GM12878 (cell line): Measurements from ENCODE around the gene TMEM132D. TPM values are rescaled to one million over a fixed set of nuclear protein-coding genes. Genes with fewer than 3 reads are reported as not detected.

Experiments
- ATAC-seq: fragments of 200-7000 bp; cut with Tn5 transposase; 3 replicates; pipeline ENCODE4 v1.9.1; 2020; ENCODE audit warnings: mild to moderate bottlenecking, moderate library complexity
- BruUV-seq: library from RNA; stranded (reverse); fragments of 400-500 nt; replicated peaks from 2 replicates; lab custom pipeline; 2021; lab: Mats Ljungman, UMichigan
- CTCF ChIA-PET: fragments of 300-600 bp; sonication (Branson Sonifier 250); formaldehyde crosslinking; extraction: SDS; loops from one replicate; lab custom pipeline; 2021; ENCODE audit warnings: inconsistent platforms; lab: Yijun Ruan, JAX
- POLR2A ChIA-PET: fragments of 350-600 bp; formaldehyde crosslinking; extraction: SDS; loops from one replicate; lab custom pipeline; 2021; ENCODE audit warnings: inconsistent platforms; lab: Charles Lee
- RAD21 ChIA-PET: fragments of 300-600 bp; sonication (Branson Sonifier 250); formaldehyde crosslinking; loops from one replicate; lab custom pipeline; 2023; ENCODE audit warnings: antibody characterized with exemption; ENCODE audit not compliant: unreplicated experiment; lab: Charles Lee
- SMC1A ChIA-PET: fragments of 300-600 bp; sonication (Branson Sonifier 250); formaldehyde crosslinking; loops from one replicate; lab custom pipeline; 2023; ENCODE audit not compliant: unreplicated experiment, uncharacterized antibody; lab: Charles Lee
- DNase-seq: peaks from one replicate; pipeline ENCODE4 v3.0.0-alpha.2; 2011; ENCODE audit warnings: low read depth, low spot score
- FAIRE-seq: peaks from 3 replicates; lab custom pipeline; 2011; peaks lifted over from hg19 to GRCh38; lab: Jason Lieb, UNC
- H2AFZ ChIP-seq: 2 replicates; pipeline ENCODE4 v1.6.0; 2011; ENCODE audit warnings: low read depth, low read length, control low read depth; ENCODE audit not compliant: control insufficient read depth
- H3K27ac ChIP-seq: 2 replicates; pipeline ENCODE4 v1.5.1; 2011; ENCODE audit warnings: control low read depth; ENCODE audit not compliant: control insufficient read depth, insufficient read depth
- H3K27me3 ChIP-seq, 2 experiments: replicated peaks in 1 of 2; 2 replicates each; pipeline versions ENCODE4 v1.6.0 to v1.6.1; 2011; ENCODE audit warnings: low read length in 1 of 2; ENCODE audit not compliant: control insufficient read depth in 2 of 2, insufficient read depth in 2 of 2
- H3K36me3 ChIP-seq, 2 experiments: 2 replicates each; pipeline ENCODE4 v1.5.1; 2011; ENCODE audit warnings: low read length in 1 of 2; ENCODE audit not compliant: control insufficient read depth in 2 of 2, insufficient read depth in 2 of 2
- H3K4me1 ChIP-seq: 2 replicates; pipeline ENCODE4 v1.6.1; 2011; ENCODE audit warnings: mild to moderate bottlenecking, low read length, moderate library complexity, mixed read lengths; ENCODE audit not compliant: control insufficient read depth, insufficient read depth
- H3K4me2 ChIP-seq: 2 replicates; pipeline ENCODE4 v1.6.0; 2011; ENCODE audit warnings: control low read depth; ENCODE audit not compliant: control insufficient read depth, insufficient read depth
- H3K4me3 ChIP-seq: fragments of 200-600 bp; sonication (generic); 2 replicates; pipeline ENCODE4 v1.5.1; 2016
- H3K79me2 ChIP-seq: 2 replicates; pipeline ENCODE4 v1.6.0; 2011; ENCODE audit warnings: low read length; ENCODE audit not compliant: control insufficient read depth, insufficient read depth
- H3K9ac ChIP-seq: 2 replicates; pipeline ENCODE4 v1.8.0; 2011; ENCODE audit warnings: low read length, control low read depth, mixed read lengths; ENCODE audit not compliant: control insufficient read depth, insufficient read depth
- H3K9me3 ChIP-seq: replicated peaks from 3 replicates; pipeline ENCODE4 v1.5.1; 2011; ENCODE audit warnings: mild to moderate bottlenecking, low read length; ENCODE audit not compliant: control insufficient read depth, insufficient read depth
- H4K20me1 ChIP-seq: 2 replicates; pipeline ENCODE4 v1.6.0; 2011; ENCODE audit not compliant: control insufficient read depth, insufficient read depth
- ASH2L ChIP-seq: fragments of 300-600, 200-600 bp; sonication (generic); IDR thresholded peaks from 2 replicates; pipeline ENCODE4 v1.6.1; 2017; ENCODE audit warnings: low read depth, mild to moderate bottlenecking, borderline replicate concordance
- E2F4 ChIP-seq: IDR thresholded peaks from 2 replicates; pipeline ENCODE4 v1.6.1; 2012; ENCODE audit warnings: low read depth, low read length, improper control_type of control experiment
- NR2F1 ChIP-seq: fragments of 450-650 bp; conservative IDR thresholded peaks from 2 replicates; pipeline ENCODE4 v1.6.1; 2017; ENCODE audit warnings: mild to moderate bottlenecking
- REST ChIP-seq: IDR thresholded peaks from 2 replicates; pipeline ENCODE4 v1.6.1; 2012; ENCODE audit warnings: mild to moderate bottlenecking, low read depth, low read length
- STAT1 ChIP-seq: fragments of 450-650 bp; conservative IDR thresholded peaks from 2 replicates; pipeline ENCODE4 v1.6.1; 2014; ENCODE audit warnings: antibody characterized with exemption, mild to moderate bottlenecking
- YBX1 ChIP-seq: fragments of 450-650 bp; IDR thresholded peaks from 2 replicates; pipeline ENCODE4 v1.6.1; 2016; ENCODE audit warnings: antibody characterized with exemption
- WGBS: methylation state at CpG from one replicate; pipeline ENCODE4 v1.1.6; 2016; ENCODE audit warnings: low lambda C conversion rate; ENCODE audit not compliant: insufficient replicate concordance, insufficient coverage; ENCODE audit errors: missing lambda C conversion rate; 5-methylcytosine and 5-hydroxymethylcytosine counted together
- in situ Hi-C: fragments of 300-500 bp; cut with MboI; formaldehyde crosslinking; loops from 9 replicates; pipeline ENCODE4 v1.14.3; 2018; ENCODE audit warnings: mixed read lengths
- intact Hi-C: fragments of 100-400 bp; cut with micrococcal nuclease; formaldehyde crosslinking; loops from one replicate; pipeline ENCODE4 v1.14.2; 2022; ENCODE audit not compliant: unreplicated experiment
- polyA plus RNA-seq, 11 experiments: library from polyadenylated mRNA; depleted of rRNA in 4 of 11; unstranded in 6 of 11; stranded (reverse) in 5 of 11; fragments of >200 nt; fragmentation: Nextera tagmentation in 4 of 11; fragmentation: Illumina TruSeq in 1 of 11; extraction: Ambion mirVana in 4 of 11; extraction: Trizol in 1 of 11; gene quantifications; 1 replicate in 1 of 11; 2 replicates in 10 of 11; pipeline versions ENCODE4 v1.2.1 to v1.2.3, GENCODE V29; 2011 to 2016; ENCODE audit warnings: inconsistent platforms in 2 of 11, missing spikeins in 2 of 11, low read depth in 1 of 11
- total RNA-seq, 4 experiments: library from RNA; depleted of rRNA in 3 of 4; stranded (reverse); fragments of >200 nt in 3 of 4; fragmentation: Illumina TruSeq in 1 of 4; extraction: Trizol in 1 of 4; gene quantifications; 2 replicates each; pipeline versions ENCODE4 v1.2.1 to v1.2.3, GENCODE V29; 2013 to 2021
- TF ChIP-seq, protein P1 (sequence below): fragments of 450-650 bp; IDR thresholded peaks from 2 replicates; pipeline ENCODE4 v1.6.1; 2018; ENCODE audit warnings: mild to moderate bottlenecking, low read depth, moderate library complexity; ENCODE audit not compliant: partially characterized antibody

TMEM132D gene
- total and polyA plus RNA-seq, 10 of the 15 experiments (the other 5 are each of a cell fraction or from before 2014, with no cell fraction given) = under 0.01 to 0.12 (median 0.02) TPM; not detected in 3

GRCh38 chr12:129486931-129487330, 416.9 kb downstream of the TMEM132D start:
- ChIA-PET RAD21 (interaction anchor here (0.6 kb wide), 1 partner anchor 512 kb away, joined by 4 read pairs; no protein-coding TSS in a partner anchor), SMC1A (no interaction called here), CTCF (no interaction called here), POLR2A (no interaction called here)
- 43% methylated on average over 8 of the region's 8 CpGs for WGBS
- H3K4me3 ChIP-seq = no peak overlapping the region
- H3K79me2 ChIP-seq = no peaks in the 10 kb centered on the region
- no peak overlapping the region for H2AFZ ChIP-seq
- H3K36me3 ChIP-seq = no peaks in the 10 kb centered on the region
- no peaks in the 10 kb centered on the region for H3K27me3 ChIP-seq
- FAIRE-seq (no peak), DNase-seq (no peak), ATAC-seq (no peak)
- no TSS peak for BruUV-seq
- no peak overlapping the region for H3K4me2 ChIP-seq
- in situ Hi-C loops (no loop called here), intact Hi-C loops (no loop called here)
- no peaks in the 10 kb centered on the region for H3K4me1 ChIP-seq
- H4K20me1 ChIP-seq = no peaks in the 10 kb centered on the region
- H3K9me3 ChIP-seq = no peaks in the 10 kb centered on the region; the same call in 2 of the 3 replicates
- no peak overlapping the region for H3K9ac ChIP-seq
- no peak overlapping the region for H3K27ac ChIP-seq
- TF ChIP-seq REST = no peak
- no peak for TF ChIP-seq YBX1
- TF ChIP-seq STAT1 = no peak
- no peak for TF ChIP-seq NR2F1
- no peak for TF ChIP-seq E2F4
- TF ChIP-seq, protein P1, sequence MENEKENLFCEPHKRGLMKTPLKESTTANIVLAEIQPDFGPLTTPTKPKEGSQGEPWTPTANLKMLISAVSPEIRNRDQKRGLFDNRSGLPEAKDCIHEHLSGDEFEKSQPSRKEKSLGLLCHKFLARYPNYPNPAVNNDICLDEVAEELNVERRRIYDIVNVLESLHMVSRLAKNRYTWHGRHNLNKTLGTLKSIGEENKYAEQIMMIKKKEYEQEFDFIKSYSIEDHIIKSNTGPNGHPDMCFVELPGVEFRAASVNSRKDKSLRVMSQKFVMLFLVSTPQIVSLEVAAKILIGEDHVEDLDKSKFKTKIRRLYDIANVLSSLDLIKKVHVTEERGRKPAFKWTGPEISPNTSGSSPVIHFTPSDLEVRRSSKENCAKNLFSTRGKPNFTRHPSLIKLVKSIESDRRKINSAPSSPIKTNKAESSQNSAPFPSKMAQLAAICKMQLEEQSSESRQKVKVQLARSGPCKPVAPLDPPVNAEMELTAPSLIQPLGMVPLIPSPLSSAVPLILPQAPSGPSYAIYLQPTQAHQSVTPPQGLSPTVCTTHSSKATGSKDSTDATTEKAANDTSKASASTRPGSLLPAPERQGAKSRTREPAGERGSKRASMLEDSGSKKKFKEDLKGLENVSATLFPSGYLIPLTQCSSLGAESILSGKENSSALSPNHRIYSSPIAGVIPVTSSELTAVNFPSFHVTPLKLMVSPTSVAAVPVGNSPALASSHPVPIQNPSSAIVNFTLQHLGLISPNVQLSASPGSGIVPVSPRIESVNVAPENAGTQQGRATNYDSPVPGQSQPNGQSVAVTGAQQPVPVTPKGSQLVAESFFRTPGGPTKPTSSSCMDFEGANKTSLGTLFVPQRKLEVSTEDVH = no peak
- no peak for TF ChIP-seq ASH2L
